Stomach (tissue), 9 donors: ENCODE results near the gene DCTN2. TPM values are rescaled to one million over a fixed set of nuclear protein-coding genes. Genes with fewer than 3 reads are reported as not detected.

Experiments used
- DNase-seq, 2 donors: peaks; one replicate each; pipeline versions ENCODE4 v3.0.0 to v3.0.0-alpha.2; 2013 to 2019
- H3K27ac ChIP-seq, 5 donors: fragments of 200-600 bp in 4 of 5; sonication (generic) in 4 of 5; one replicate each; pipeline ENCODE4 v1.5.1; 2013 to 2019; ENCODE audit warnings: mild to moderate bottlenecking in 1 of 5, moderate library complexity in 1 of 5
- H3K27me3 ChIP-seq, 3 donors: fragments of 200-600 bp; sonication (generic); one replicate each; pipeline ENCODE4 v1.5.1; 2017 to 2019; ENCODE audit warnings: mixed run types in 1 of 3
- H3K36me3 ChIP-seq, 4 donors: fragments of 200-600 bp; sonication (generic); 1 replicate in 3 of 4; 2 replicates in 1 of 4; pipeline ENCODE4 v1.5.1; 2016 to 2019
- H3K4me1 ChIP-seq, 4 donors: fragments of 200-600 bp; sonication (generic); one replicate each; pipeline ENCODE4 v1.5.1; 2016 to 2019
- H3K4me3 ChIP-seq, 4 donors: fragments of 200-600 bp; sonication (generic) in 3 of 4; one replicate each; pipeline ENCODE4 v1.5.1; 2016 to 2019; ENCODE audit warnings: mild to moderate bottlenecking in 1 of 4
- H3K9me3 ChIP-seq, 4 donors: fragments of 200-600 bp; sonication (generic); one replicate each; pipeline ENCODE4 v1.5.1; 2016 to 2019
- EP300 ChIP-seq: sonication (generic); formaldehyde crosslinking; IDR thresholded peaks from one replicate; pipeline ENCODE4 v1.6.1; 2017; ENCODE audit warnings: antibody characterized with exemption
- POLR2A ChIP-seq, 4 donors: fragments of 450-650 bp; IDR thresholded peaks; one replicate each; pipeline ENCODE4 v1.6.1; 2016; ENCODE audit warnings: antibody characterized with exemption in 4 of 4, control low read depth in 2 of 4, mild to moderate bottlenecking in 1 of 4, moderate library complexity in 1 of 4
- POLR2AphosphoS5 ChIP-seq, 3 donors: sonication (generic); formaldehyde crosslinking; IDR thresholded peaks; one replicate each; pipeline ENCODE4 v1.6.1; 2016; ENCODE audit warnings: antibody characterized with exemption in 3 of 3
- WGBS, 5 donors: extraction: QIAGEN DNeasy Blood & Tissue Kit in 3 of 5; methylation state at CpG; one replicate each; pipeline versions ENCODE4 v1.1.5 to v1.1.7; 2013 to 2018; 5-methylcytosine and 5-hydroxymethylcytosine counted together
- intact Hi-C: fragments of 100-400 bp; cut with DNase I; formaldehyde crosslinking; loops from one replicate; pipeline ENCODE4 v1.15.1; 2023; ENCODE audit warnings: low total_unique reads
- polyA plus RNA-seq, 3 donors: library from polyadenylated mRNA; stranded (reverse); fragments of 200-250 nt; gene quantifications; one replicate each; pipeline ENCODE4 v1.2.3, GENCODE V29; 2013
- total RNA-seq, 5 donors: library from RNA; depleted of rRNA; stranded (reverse); fragments of >200 nt; gene quantifications; one replicate each; pipeline versions ENCODE4 v1.1.0 to v1.2.3, GENCODE V29; 2014 to 2016
- TF ChIP-seq, protein P1 (sequence below), 7 experiments: fragments of 450-650 bp in 4 of 7; fragments of 200-600 bp in 3 of 7; sonication (generic) in 3 of 7; IDR thresholded peaks; one replicate each; pipeline ENCODE4 v1.5.1; 2016 to 2019; ENCODE audit warnings: antibody characterized with exemption in 7 of 7, control low read depth in 2 of 7, mild to moderate bottlenecking in 1 of 7
- donor health status: healthy with polysubstance abuse.
- donor health status: Bipolar disorder and iron deficiency.
- donor health status: healthy.

The DCTN2 gene
- total and polyA plus RNA-seq, 8 donors: 28.6 to 177 (median 106) TPM

DNA sequence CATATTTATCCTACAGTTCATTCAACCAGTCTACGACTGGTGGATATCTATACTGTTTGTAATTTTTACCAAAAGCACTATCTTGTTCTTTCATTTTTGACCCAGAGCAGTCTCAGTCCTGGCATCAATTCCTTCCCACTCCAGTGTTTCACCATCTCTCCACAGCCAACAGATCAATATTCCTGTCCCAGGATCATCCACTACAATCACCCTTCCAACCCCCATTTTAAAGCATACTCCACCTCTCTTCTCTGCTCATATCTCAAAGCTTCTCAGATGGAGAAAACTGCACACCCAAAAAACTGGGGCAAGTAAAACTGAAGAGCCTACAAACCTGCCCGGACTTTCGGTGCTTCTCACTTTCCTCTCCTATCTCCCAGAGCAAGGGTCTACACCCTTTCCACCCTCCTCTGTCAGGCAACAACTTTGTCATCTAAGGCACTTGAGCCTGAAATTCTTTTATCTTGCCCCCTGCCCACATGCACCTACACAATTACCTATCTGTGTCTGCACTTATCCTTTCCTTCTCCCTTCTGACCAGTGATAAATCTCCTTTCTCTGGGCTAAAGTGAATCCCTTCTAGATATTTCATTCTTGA is 39.9 kb upstream of the DCTN2 start:
- intact Hi-C loops: no loop called here
- TF ChIP-seq POLR2A (IDR thresholded peaks at IDR 0.05) (no peak), EP300 (no peak), POLR2AphosphoS5 (IDR thresholded peaks at IDR 0.05) (no peak)
- TF ChIP-seq, protein P1, sequence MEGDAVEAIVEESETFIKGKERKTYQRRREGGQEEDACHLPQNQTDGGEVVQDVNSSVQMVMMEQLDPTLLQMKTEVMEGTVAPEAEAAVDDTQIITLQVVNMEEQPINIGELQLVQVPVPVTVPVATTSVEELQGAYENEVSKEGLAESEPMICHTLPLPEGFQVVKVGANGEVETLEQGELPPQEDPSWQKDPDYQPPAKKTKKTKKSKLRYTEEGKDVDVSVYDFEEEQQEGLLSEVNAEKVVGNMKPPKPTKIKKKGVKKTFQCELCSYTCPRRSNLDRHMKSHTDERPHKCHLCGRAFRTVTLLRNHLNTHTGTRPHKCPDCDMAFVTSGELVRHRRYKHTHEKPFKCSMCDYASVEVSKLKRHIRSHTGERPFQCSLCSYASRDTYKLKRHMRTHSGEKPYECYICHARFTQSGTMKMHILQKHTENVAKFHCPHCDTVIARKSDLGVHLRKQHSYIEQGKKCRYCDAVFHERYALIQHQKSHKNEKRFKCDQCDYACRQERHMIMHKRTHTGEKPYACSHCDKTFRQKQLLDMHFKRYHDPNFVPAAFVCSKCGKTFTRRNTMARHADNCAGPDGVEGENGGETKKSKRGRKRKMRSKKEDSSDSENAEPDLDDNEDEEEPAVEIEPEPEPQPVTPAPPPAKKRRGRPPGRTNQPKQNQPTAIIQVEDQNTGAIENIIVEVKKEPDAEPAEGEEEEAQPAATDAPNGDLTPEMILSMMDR (IDR thresholded peaks at IDR 0.05): no peak
- DNase-seq: no peak
- Histone ChIP-seq H3K27me3 (peaks cover 0 to 13% (median 0%) of the 10 kb centered on the region in 3 donors), H3K9me3 (no peaks in the 10 kb centered on the region), H3K4me3 (no peak overlapping the region), H3K4me1 (peaks cover 10 to 14% (median 12%) of the 10 kb centered on the region in 4 donors), H3K36me3 (no peaks in the 10 kb centered on the region), H3K27ac (no peak overlapping the region)
- whole genome bisulfite sequencing, 5 donors: 79 to 90% (median 86%) methylated on average over 3 of the region's 3 CpGs

DNA sequence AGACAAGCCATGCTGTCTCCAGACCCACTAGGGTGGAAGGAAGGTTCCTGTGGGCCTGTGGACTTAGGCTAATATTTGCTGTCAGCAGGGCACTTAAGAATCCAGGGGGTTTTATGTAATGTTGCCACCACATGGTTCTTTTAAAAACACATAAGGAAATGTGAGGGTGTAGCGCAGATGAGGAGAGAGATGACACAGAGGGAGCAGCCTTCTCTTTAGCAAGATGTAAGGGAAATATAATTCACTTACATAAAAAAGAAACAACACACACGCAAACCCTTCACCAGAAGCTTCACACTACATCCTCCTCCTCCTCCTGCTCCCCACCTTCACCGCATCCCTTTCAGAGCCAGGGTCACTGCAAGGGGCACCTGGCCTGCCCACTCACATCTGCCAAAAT is 39.1 kb upstream of the DCTN2 start:
- 82 to 92% (median 90%) methylated on average over 3 of the region's 3 CpGs for WGBS, 5 donors
- intact Hi-C loops: no loop called here
- H3K36me3 ChIP-seq: peaks cover 0 to 4% (median 0%) of the 10 kb centered on the region in 4 donors
- no peaks in the 10 kb centered on the region for H3K9me3 ChIP-seq
- no peak overlapping the region for H3K4me3 ChIP-seq
- no peak for DNase-seq
- TF ChIP-seq, protein P1 (IDR thresholded peaks at IDR 0.05): no peak
- TF ChIP-seq POLR2AphosphoS5 (IDR thresholded peaks at IDR 0.05): no peak
- TF ChIP-seq EP300: no peak
- no peak for TF ChIP-seq POLR2A (IDR thresholded peaks at IDR 0.05)
- H3K4me1 ChIP-seq: peaks cover 5 to 7% (median 7%) of the 10 kb centered on the region in 4 donors
- H3K27me3 ChIP-seq: peaks cover 0 to 13% (median 0%) of the 10 kb centered on the region in 3 donors
- no peak overlapping the region for H3K27ac ChIP-seq

DNA sequence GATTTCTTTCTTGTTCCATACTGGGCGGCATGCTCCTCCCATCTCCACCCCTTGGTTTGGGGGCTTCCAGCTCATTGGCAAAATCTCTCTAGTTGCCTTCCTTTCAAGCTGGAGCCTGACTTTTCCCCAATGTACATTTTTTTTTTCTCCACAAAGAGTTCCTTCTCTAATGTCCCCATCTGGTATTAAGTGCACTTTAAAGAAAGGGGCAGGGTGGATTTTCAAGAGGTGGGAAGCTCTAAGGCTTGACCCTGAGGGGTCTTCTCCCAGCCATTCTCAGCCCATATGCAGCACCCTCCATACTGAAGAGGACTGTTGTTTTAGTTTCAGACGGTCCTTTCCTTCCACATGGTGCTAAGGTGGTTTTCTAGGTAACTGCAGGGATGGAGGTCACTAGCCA is 38.2 kb upstream of the DCTN2 start:
- intact Hi-C loops: no loop called here
- 64 to 86% (median 79%) methylated on average over 2 of the region's 2 CpGs for WGBS, 5 donors

DNA sequence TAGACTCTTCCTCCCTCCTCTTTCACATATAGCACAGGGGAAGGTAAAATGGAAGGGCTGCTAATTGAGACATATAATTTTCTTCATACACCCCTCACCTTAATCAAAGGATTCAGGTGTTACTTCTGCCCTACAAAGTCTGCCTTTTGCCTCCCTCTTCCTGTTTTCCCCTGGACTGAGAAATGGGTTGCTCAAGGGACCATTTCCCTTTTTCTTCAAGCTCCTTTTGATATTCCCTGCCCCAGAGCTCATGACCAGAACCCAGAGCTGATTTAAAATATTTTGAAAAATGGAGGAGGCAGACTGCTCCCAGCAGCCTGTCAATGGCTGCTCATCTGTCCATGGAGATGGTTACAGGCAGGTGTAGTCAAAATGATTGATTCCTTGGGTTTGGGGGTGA is 37.7 kb upstream of the DCTN2 start:
- no peak overlapping the region for H3K4me3 ChIP-seq
- no peak for DNase-seq
- peaks cover 0 to 4% (median 0%) of the 10 kb centered on the region in 4 donors for H3K36me3 ChIP-seq
- H3K9me3 ChIP-seq: no peaks in the 10 kb centered on the region
- H3K27me3 ChIP-seq: peaks cover 0 to 13% (median 0%) of the 10 kb centered on the region in 3 donors
- no peak overlapping the region for H3K27ac ChIP-seq
- intact Hi-C loops: loop anchor here (5.0 kb wide), 1 partner anchor 38 kb away; no protein-coding TSS in a partner anchor
- TF ChIP-seq, protein P1 (IDR thresholded peaks at IDR 0.05): no peak
- no peaks in the 10 kb centered on the region for H3K4me1 ChIP-seq

More for the DNA sequence above, 38.2 kb upstream of the DCTN2 start:
- Histone ChIP-seq H3K36me3 (peaks cover 0 to 4% (median 0%) of the 10 kb centered on the region in 4 donors), H3K9me3 (no peaks in the 10 kb centered on the region), H3K4me3 (no peak overlapping the region), H3K27me3 (peaks cover 0 to 13% (median 0%) of the 10 kb centered on the region in 3 donors), H3K4me1 (peaks cover under 1 to 2% (median under 1%) of the 10 kb centered on the region in 4 donors), H3K27ac (no peak overlapping the region)
- TF ChIP-seq POLR2AphosphoS5 (IDR thresholded peaks at IDR 0.05) (no peak), EP300 (no peak), POLR2A (IDR thresholded peaks at IDR 0.05) (no peak)
- TF ChIP-seq, protein P1 (IDR thresholded peaks at IDR 0.05): no peak
- DNase-seq: no peak
